Glomerular visceral epithelial cell (primary cell): ENCODE data around the gene RPGRIP1L.

Experiments used
- DNase-seq: peaks from one replicate; pipeline ENCODE4 v3.0.0-alpha.2; 2016; ENCODE audit errors: extremely low spot score

RPGRIP1L gene

DNA sequence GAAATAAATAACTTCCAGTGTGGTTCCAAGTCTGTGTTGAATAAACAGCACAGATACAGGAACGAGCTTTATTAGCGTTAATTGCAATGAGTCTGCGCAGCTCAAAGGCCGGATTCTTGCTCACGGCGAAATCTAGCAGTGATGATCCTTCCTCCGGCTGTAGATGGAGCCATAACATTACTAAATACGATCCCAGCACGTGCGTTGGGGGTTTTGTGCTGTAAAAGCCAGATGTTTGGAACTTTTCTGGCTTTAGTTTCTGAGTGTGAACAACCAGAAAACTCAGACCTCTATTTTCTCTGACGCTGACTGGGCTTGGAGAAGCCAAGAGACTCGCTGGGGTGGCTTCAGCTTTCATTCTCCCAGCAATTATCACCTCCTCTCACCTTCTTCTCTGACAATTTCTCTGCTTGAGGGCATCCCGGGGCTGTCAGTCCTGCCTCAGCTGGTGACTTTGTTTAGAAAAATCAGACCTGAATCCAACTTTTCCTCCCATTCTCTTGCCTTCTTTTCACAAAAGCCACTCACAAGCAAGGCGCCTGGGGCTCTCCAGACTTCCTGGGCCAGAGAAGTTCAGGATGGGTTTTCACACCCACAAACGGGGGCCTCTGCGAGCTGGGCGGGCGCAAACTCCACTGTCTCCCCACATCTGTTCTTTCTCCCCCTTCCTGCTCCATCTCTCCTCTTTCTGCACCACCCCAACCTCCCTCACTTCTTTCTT is 153.5 kb downstream of the RPGRIP1L start:
- peak; percentile 52 for DNase-seq
